Activated T-cell treated with anti-CD3 and anti-CD28 coated beads, Interleukin-2, amount 50 U/mL, for 24 hours (primary cell): ENCODE results near the gene KCNJ12.
"Not testable (repeated sequence)": the region's sequence is repeated elsewhere in the genome, so short reads cannot be mapped to it uniquely, and the experiment has no call there.

Experiments used
- DNase-seq: peaks from one replicate; pipeline ENCODE4 v3.0.0-alpha.2; 2020
- H3K27ac Mint-ChIP-seq: 2 replicates; pipeline ENCODE4 v1.8.0; 2020; ENCODE audit warnings: mild to moderate bottlenecking, mixed read lengths
- H3K27me3 Mint-ChIP-seq: 2 replicates; pipeline ENCODE4 v1.8.0; 2020; ENCODE audit warnings: mixed read lengths
- H3K36me3 Mint-ChIP-seq: 2 replicates; pipeline ENCODE4 v1.8.0; 2020; ENCODE audit warnings: low read depth, mixed read lengths
- H3K4me1 Mint-ChIP-seq: 2 replicates; pipeline ENCODE4 v1.8.0; 2020; ENCODE audit warnings: low read depth, mixed read lengths
- H3K4me3 Mint-ChIP-seq: 2 replicates; pipeline ENCODE4 v1.8.0; 2020; ENCODE audit warnings: mild to moderate bottlenecking, moderate library complexity, mixed read lengths
- H3K9me3 Mint-ChIP-seq: 2 replicates; pipeline ENCODE4 v1.8.0; 2020; ENCODE audit warnings: mixed read lengths

The KCNJ12 gene

DNA sequence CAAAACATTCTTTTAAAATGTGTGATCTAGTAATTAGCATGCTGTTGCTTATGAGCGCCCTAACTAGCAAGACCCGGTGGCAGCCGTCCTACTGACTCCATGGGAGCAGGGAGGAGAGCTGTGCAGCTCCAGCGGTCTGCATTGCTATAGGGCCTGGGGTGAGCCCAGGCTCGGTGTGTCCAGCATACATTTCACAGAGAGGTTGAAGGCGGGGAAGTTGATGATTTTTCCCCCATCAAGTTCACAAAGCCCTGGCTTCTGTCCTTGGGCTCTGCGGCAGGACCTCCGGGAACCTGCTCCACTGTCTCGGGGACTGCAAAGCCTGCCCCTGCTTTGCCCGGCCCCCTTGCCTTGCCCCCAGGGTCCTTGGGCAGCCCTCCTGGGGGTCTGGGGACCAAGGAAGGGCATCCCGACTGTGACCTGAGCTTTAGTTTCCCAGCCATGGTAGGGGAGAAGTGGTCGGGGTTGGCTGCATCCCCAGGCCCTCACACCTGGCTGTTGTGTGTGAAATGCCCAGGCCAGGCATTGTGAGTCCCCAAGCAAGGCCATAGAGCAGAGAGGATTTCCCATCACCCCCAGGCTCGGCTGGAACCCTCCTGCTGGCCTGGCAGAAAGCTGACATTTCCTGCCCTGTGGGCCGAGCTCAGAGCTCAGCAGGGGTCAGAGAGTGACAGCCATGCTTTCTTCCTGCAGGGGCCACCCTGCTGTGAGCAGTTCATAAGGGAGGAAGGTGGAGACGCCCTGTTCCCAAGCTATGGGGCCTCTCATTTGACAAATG lies 24.8 kb downstream of the KCNJ12 start:
- no peaks in the 10 kb centered on the region for H3K9me3 Mint-ChIP-seq
- no peaks in the 10 kb centered on the region for H3K36me3 Mint-ChIP-seq
- no peak for DNase-seq

GRCh38 chr17:21402166-21402571 lies 26.0 kb downstream of the KCNJ12 start:
- not testable (repeated sequence) for H3K27ac Mint-ChIP-seq, H3K4me1 Mint-ChIP-seq, DNase-seq, H3K9me3 Mint-ChIP-seq, H3K27me3 Mint-ChIP-seq, H3K4me3 Mint-ChIP-seq, H3K36me3 Mint-ChIP-seq

More for the DNA sequence above, 24.8 kb downstream of the KCNJ12 start:
- Mint-ChIP-seq H3K4me3 (no peak overlapping the region), H3K4me1 (no peaks in the 10 kb centered on the region), H3K27ac (no peak overlapping the region), H3K27me3 (no peaks in the 10 kb centered on the region)

DNA sequence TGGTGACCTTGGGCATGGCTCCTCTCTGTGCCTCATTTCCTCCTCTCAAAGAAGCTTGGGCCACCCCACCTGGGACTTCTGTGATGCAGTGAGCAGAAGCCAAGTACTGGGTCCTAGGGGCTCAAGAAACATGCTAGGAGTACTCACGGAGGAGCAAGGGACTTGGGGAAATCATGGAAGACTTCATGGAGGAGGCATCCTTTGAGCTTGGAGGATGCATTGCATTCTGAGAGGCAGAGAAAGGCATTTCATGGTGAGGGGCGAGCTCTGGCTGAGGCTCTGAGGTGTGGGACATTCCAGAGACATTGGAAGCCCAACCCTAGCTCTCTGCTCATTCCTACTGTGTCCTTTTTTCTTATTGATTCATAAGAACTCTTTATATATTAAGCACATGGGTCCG lies 26.8 kb downstream of the KCNJ12 start:
- not testable (repeated sequence) for H3K36me3 Mint-ChIP-seq, H3K27ac Mint-ChIP-seq, H3K4me1 Mint-ChIP-seq, H3K27me3 Mint-ChIP-seq, DNase-seq, H3K9me3 Mint-ChIP-seq, H3K4me3 Mint-ChIP-seq

- H3K27ac Mint-ChIP-seq, H3K9me3 Mint-ChIP-seq, H3K4me3 Mint-ChIP-seq, H3K27me3 Mint-ChIP-seq, H3K36me3 Mint-ChIP-seq, H3K4me1 Mint-ChIP-seq, DNase-seq: not testable (repeated sequence)
Measured at GRCh38 chr17:21404106-21404505, 27.9 kb downstream of the KCNJ12 start.

- H3K4me3 Mint-ChIP-seq, H3K36me3 Mint-ChIP-seq, DNase-seq, H3K9me3 Mint-ChIP-seq, H3K4me1 Mint-ChIP-seq, H3K27me3 Mint-ChIP-seq, H3K27ac Mint-ChIP-seq: not testable (repeated sequence)
Measured at GRCh38 chr17:21404539-21404938, 28.4 kb downstream of the KCNJ12 start.

- not testable (repeated sequence) for DNase-seq, H3K9me3 Mint-ChIP-seq, H3K27me3 Mint-ChIP-seq, H3K4me1 Mint-ChIP-seq, H3K4me3 Mint-ChIP-seq, H3K27ac Mint-ChIP-seq, H3K36me3 Mint-ChIP-seq
Measured at GRCh38 chr17:21404956-21405731, 29.0 kb downstream of the KCNJ12 start.

GRCh38 chr17:21405904-21406400 lies 29.8 kb downstream of the KCNJ12 start:
- H3K4me1 Mint-ChIP-seq, H3K4me3 Mint-ChIP-seq, DNase-seq, H3K36me3 Mint-ChIP-seq, H3K27me3 Mint-ChIP-seq, H3K9me3 Mint-ChIP-seq, H3K27ac Mint-ChIP-seq: not testable (repeated sequence)

- not testable (repeated sequence) for H3K4me3 Mint-ChIP-seq, DNase-seq, H3K9me3 Mint-ChIP-seq, H3K36me3 Mint-ChIP-seq, H3K27ac Mint-ChIP-seq, H3K4me1 Mint-ChIP-seq, H3K27me3 Mint-ChIP-seq
Measured at GRCh38 chr17:21406616-21407404, 30.7 kb downstream of the KCNJ12 start.

DNA sequence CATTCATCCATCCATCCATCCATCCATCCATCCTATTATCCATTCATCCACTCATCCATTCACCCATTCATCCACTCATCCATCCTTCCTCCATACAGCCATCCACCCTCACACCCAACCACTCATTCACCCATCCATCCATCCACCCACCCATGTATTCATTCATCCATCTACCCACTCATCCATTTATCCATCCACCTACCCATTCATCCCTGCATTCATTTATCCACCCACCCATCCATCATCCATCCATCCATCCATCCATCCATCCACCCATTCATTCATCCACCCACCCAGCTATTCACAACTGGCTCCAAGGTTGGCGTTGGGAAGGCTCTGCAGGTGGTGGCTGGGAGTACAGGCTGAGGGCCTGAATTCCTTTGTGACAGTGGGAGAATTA lies 31.6 kb downstream of the KCNJ12 start:
- not testable (repeated sequence) for H3K27ac Mint-ChIP-seq, H3K27me3 Mint-ChIP-seq, H3K9me3 Mint-ChIP-seq, H3K4me3 Mint-ChIP-seq, H3K36me3 Mint-ChIP-seq, H3K4me1 Mint-ChIP-seq, DNase-seq

DNA sequence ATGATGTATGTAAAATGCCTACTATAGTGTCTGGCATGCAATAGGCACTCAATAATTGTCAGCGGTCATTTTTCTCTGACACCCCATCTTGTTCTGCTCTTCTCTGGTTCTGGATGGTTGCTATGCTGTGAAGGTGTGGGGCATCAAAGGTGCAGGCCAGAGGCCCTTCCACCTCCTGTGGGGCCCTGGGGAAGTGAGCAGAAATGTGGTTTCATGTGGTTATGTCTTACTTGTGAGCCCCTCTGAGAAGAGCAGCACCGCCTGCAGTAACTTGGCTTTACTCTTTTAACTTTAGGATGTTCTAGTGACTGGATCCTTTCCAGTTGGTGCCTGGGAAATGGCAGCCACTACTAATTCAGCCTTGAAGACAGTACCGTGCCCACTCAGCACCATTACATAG lies 32.1 kb downstream of the KCNJ12 start:
- H3K27ac Mint-ChIP-seq, H3K4me1 Mint-ChIP-seq, DNase-seq, H3K4me3 Mint-ChIP-seq, H3K9me3 Mint-ChIP-seq, H3K36me3 Mint-ChIP-seq, H3K27me3 Mint-ChIP-seq: not testable (repeated sequence)

GRCh38 chr17:21408766-21409300 lies 32.7 kb downstream of the KCNJ12 start:
- not testable (repeated sequence) for DNase-seq, H3K36me3 Mint-ChIP-seq, H3K4me1 Mint-ChIP-seq, H3K4me3 Mint-ChIP-seq, H3K9me3 Mint-ChIP-seq, H3K27me3 Mint-ChIP-seq, H3K27ac Mint-ChIP-seq

- H3K4me1 Mint-ChIP-seq, H3K27me3 Mint-ChIP-seq, DNase-seq, H3K27ac Mint-ChIP-seq, H3K4me3 Mint-ChIP-seq, H3K9me3 Mint-ChIP-seq, H3K36me3 Mint-ChIP-seq: not testable (repeated sequence)
Measured at GRCh38 chr17:21409388-21409787, 33.2 kb downstream of the KCNJ12 start.

GRCh38 chr17:21409971-21410370 lies 33.8 kb downstream of the KCNJ12 start:
- H3K4me1 Mint-ChIP-seq, H3K9me3 Mint-ChIP-seq, H3K27ac Mint-ChIP-seq, DNase-seq, H3K36me3 Mint-ChIP-seq, H3K4me3 Mint-ChIP-seq, H3K27me3 Mint-ChIP-seq: not testable (repeated sequence)

- not testable (repeated sequence) for H3K36me3 Mint-ChIP-seq, DNase-seq, H3K27ac Mint-ChIP-seq, H3K4me1 Mint-ChIP-seq, H3K27me3 Mint-ChIP-seq, H3K9me3 Mint-ChIP-seq, H3K4me3 Mint-ChIP-seq
Measured at GRCh38 chr17:21410371-21410770, 34.2 kb downstream of the KCNJ12 start.
